ENCODE measurements around the gene NSUN7. TPM values are rescaled to one million over a fixed set of nuclear protein-coding genes. Genes with fewer than 3 reads are reported as not detected.
A peak's percentile ranks its signal among the peaks of the same experiment; 100 is the strongest.

NSUN7 gene
- total and polyA plus RNA-seq, 9 of the 15 experiments (the other 6 are each of a cell fraction or from before 2014, with no cell fraction given) = not detected

GRCh38 chr4:40843696-40844095, 93.9 kb downstream of the NSUN7 start (continued):
- TF ChIP-seq RERE (CRISPR knock-in tag; IDR thresholded peaks at IDR 0.05; ENCODE audit: borderline replicate concordance) (no peak), ZNF589 (CRISPR knock-in tag; IDR thresholded peaks at IDR 0.05; ENCODE audit: low read depth) (no peak), ZNF354B (CRISPR knock-in tag; IDR thresholded peaks at IDR 0.05) (no peak), CHCHD3 (CRISPR knock-in tag; IDR thresholded peaks at IDR 0.05) (no peak), TCF7L2 (IDR thresholded peaks at IDR 0.05; ENCODE audit: low read depth, low read length) (no peak), STAG1 (CRISPR knock-in tag; IDR thresholded peaks at IDR 0.05; ENCODE audit: borderline replicate concordance) (peak; percentile 42; the same call in 1 of the 2 replicates), RFX7 (CRISPR knock-in tag; IDR thresholded peaks at IDR 0.05) (no peak), ZNF77 (CRISPR knock-in tag; IDR thresholded peaks at IDR 0.05) (no peak), BCOR (IDR thresholded peaks at IDR 0.05) (peak; percentile 24; the same call in 1 of the 2 replicates), ZBTB49 (CRISPR knock-in tag; IDR thresholded peaks at IDR 0.05; ENCODE audit: borderline replicate concordance) (no peak), CBFA2T3 (IDR thresholded peaks at IDR 0.05) (no peak), LEF1 (IDR thresholded peaks at IDR 0.05) (no peak), NFRKB (IDR thresholded peaks at IDR 0.05; ENCODE audit: low read depth) (no peak)
- TF ChIP-seq, protein P1, sequence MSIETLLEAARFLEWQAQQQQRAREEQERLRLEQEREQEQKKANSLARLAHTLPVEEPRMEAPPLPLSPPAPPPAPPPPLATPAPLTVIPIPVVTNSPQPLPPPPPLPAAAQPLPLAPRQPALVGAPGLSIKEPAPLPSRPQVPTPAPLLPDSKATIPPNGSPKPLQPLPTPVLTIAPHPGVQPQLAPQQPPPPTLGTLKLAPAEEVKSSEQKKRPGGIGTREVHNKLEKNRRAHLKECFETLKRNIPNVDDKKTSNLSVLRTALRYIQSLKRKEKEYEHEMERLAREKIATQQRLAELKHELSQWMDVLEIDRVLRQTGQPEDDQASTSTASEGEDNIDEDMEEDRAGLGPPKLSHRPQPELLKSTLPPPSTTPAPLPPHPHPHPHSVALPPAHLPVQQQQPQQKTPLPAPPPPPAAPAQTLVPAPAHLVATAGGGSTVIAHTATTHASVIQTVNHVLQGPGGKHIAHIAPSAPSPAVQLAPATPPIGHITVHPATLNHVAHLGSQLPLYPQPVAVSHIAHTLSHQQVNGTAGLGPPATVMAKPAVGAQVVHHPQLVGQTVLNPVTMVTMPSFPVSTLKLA (conservative IDR thresholded peaks at IDR 0.05) = no peak

All from K562 (cell line).